Measurements from ENCODE around the gene ANKRD55. TPM values are rescaled to one million over a fixed set of nuclear protein-coding genes. Genes with fewer than 3 reads are reported as not detected.
"Not testable (repeated sequence)": the region's sequence is repeated elsewhere in the genome, so short reads cannot be mapped to it uniquely, and the experiment has no call there.

The ANKRD55 gene
- total RNA-seq, 1 donor = not detected

DNA sequence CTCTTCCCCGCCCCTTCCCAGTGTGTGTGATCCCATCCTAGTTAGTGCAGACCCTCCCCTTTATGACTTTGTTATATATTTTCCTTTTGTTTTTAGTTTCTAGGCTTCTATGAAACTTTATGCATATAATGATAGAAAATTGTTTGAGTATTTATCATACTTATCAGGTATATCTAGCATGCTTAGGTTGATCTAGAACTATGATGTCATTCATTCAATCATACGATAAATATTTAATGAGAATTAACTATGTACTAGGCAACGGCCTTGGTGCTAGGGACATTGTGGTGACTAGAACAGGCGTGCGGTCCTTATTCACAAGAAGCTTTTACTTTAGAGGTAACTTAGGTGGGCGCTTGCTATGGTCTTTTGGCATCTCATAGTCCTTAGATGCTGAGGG lies 13.6 kb upstream of the ANKRD55 start:
- DNase-seq (ENCODE audit: low read depth) = no peak
- TF ChIP-seq, protein P1, sequence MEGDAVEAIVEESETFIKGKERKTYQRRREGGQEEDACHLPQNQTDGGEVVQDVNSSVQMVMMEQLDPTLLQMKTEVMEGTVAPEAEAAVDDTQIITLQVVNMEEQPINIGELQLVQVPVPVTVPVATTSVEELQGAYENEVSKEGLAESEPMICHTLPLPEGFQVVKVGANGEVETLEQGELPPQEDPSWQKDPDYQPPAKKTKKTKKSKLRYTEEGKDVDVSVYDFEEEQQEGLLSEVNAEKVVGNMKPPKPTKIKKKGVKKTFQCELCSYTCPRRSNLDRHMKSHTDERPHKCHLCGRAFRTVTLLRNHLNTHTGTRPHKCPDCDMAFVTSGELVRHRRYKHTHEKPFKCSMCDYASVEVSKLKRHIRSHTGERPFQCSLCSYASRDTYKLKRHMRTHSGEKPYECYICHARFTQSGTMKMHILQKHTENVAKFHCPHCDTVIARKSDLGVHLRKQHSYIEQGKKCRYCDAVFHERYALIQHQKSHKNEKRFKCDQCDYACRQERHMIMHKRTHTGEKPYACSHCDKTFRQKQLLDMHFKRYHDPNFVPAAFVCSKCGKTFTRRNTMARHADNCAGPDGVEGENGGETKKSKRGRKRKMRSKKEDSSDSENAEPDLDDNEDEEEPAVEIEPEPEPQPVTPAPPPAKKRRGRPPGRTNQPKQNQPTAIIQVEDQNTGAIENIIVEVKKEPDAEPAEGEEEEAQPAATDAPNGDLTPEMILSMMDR (IDR thresholded peaks at IDR 0.05; ENCODE audit: insufficient read depth, low read length) = no peak
- H3K4me3 ChIP-seq (ENCODE audit: low read depth, low read length) = no peak overlapping the region

DNA sequence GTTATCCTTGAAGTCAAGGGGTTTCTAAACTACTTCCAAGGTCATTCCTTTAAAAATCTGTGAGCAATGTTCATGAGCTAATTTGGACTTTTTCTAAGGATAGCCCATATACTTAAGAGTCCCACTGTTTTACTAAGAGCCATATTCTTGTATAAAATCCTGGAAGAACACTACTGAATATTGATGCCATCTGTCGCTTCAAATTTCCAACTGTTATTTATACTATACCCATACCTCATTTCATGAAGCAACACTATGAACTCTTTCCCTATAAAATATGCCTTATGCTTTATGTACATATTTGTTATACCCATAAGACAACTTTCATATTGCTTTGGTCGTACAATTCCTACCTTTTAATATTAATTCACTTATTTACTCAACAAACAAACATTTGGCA lies 12.4 kb upstream of the ANKRD55 start:
- TF ChIP-seq, protein P1 (IDR thresholded peaks at IDR 0.05; ENCODE audit: insufficient read depth, low read length) = no peak
- no peak overlapping the region for H3K4me3 ChIP-seq (ENCODE audit: low read depth, low read length)
- DNase-seq (ENCODE audit: low read depth) = no peak

DNA sequence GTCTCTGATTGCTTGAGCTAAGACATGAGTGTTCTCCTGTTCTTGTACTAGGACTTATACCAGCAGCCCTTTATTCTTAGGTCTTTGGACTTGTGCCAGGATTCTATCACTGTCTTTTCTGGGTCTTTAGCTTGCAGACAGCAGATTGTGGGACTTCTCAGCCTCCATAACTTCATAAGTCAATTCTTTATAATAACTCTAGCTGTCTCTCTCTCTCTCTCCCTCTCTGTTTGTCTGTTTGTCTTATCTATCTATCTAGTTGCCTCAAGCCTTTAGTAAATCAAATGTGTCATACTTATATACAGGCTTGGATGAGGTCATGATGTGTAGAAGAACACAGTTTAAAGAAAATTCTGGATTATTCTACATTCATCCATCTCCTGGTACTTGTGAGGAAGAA lies 11.5 kb upstream of the ANKRD55 start:
- DNase-seq (ENCODE audit: low read depth) = peak; percentile 29
- no peak overlapping the region for H3K4me3 ChIP-seq (ENCODE audit: low read depth, low read length)
- TF ChIP-seq, protein P1 (IDR thresholded peaks at IDR 0.05; ENCODE audit: insufficient read depth, low read length) = no peak

DNA sequence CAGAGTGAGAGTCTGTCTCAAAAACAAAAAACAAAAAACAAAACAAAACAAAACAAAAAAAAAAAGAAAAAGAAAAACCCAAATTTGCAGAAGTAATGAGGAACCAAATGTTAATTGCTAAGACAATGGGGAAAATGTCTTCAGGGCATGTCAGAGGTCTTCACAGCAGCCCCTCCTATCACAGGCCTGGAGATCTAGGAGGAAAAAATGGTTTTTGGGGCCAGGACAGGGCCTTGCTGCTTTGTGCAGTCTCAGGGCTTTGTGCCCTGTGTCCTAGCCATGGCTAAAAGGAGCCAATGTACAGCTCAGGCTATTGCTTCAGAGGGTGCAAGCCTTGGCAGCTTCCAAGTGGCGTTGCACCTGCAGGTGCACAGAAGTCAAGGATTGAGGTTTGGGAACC lies 9.1 kb upstream of the ANKRD55 start:
- H3K4me3 ChIP-seq (ENCODE audit: low read depth, low read length); DNase-seq (ENCODE audit: low read depth): not testable (repeated sequence)

DNA sequence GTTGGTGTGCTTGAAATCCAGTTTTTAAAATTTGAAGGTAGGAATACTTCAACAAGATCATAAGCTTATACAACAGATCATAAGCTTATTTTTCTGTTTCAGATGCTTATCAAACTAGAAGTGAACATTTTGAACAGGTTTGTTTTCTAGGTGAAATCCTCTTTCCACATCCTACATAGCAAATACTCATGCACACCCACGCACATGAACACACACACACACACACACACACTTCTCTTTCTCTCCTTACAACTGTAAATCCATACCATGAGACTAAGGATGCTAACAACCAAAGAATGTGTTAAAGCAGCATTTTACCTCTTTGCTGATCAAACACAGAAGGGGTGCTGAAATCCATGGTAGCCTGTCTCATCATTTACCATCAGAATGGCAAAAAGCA lies 592 bp downstream of the ANKRD55 start:
- TF ChIP-seq, protein P1 (IDR thresholded peaks at IDR 0.05; ENCODE audit: insufficient read depth, low read length) = no peak
- no peak for DNase-seq (ENCODE audit: low read depth)
- H3K4me3 ChIP-seq (ENCODE audit: low read depth, low read length) = no peak overlapping the region

DNA sequence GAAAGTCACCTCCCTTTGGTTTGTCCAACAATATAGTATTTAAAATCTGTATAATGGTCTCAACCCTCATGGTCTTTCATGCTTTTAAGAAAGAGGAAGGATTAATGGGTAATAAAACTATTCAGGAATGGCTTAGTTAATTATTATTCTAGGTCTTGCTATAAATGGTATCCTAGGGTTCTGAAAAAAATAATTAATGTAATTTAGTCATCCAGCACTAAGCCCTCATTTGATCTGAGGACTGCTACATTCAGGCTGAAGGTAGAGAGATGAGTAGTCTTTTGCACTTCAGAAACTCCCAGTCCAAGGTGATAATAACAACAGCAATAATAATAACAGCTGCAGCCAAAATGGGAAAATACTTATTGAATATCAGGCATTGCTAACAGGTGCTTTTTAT lies 2.6 kb downstream of the ANKRD55 start:
- TF ChIP-seq, protein P1 (IDR thresholded peaks at IDR 0.05; ENCODE audit: insufficient read depth, low read length) = no peak
- DNase-seq (ENCODE audit: low read depth) = no peak
- no peak overlapping the region for H3K4me3 ChIP-seq (ENCODE audit: low read depth, low read length)

DNA sequence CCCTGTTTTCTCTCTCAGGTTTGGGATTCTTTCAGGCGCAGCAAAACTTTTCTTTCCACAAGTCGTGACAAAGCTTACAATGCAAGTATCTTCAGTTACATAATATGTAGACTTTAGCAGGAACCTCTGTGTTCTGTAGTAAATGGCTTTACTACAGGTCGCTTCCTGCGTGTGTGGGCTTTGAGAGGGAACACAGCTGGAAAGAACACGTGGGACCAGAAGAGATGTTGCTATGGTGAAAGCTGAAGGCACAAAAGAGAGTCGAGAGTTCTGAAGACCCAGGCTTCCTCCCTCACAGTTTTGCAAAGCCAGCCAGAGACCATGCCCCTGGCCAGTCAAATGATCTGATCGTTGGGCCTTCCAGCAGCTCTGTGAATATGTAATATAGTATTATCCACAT lies 4.0 kb downstream of the ANKRD55 start:
- TF ChIP-seq, protein P1 (IDR thresholded peaks at IDR 0.05; ENCODE audit: insufficient read depth, low read length) = no peak
- H3K4me3 ChIP-seq (ENCODE audit: low read depth, low read length) = no peak overlapping the region
- DNase-seq (ENCODE audit: low read depth) = no peak

Measured in fibroblast of the aortic adventitia (primary cell).